Osteoblast (primary cell): ENCODE measurements around the gene BPNT1. TPM values are rescaled to one million over a fixed set of nuclear protein-coding genes. Genes with fewer than 3 reads are reported as not detected.

Source experiments
- DNase-seq: peaks from one replicate; pipeline ENCODE4 v3.0.0; 2011; ENCODE audit warnings: low spot score, mixed read lengths; ENCODE audit not compliant: insufficient read length; ENCODE audit errors: missing footprints
- H2AFZ ChIP-seq: 2 replicates; pipeline ENCODE4 v1.6.0; 2011; ENCODE audit warnings: mild to moderate bottlenecking, low read length
- H3K27ac ChIP-seq: 2 replicates; pipeline ENCODE4 v1.5.1; 2011; ENCODE audit warnings: mild to moderate bottlenecking, low read depth, low read length, moderate library complexity
- H3K27me3 ChIP-seq: 2 replicates; pipeline ENCODE4 v1.6.0; 2012; ENCODE audit warnings: mild to moderate bottlenecking, control low read depth, inconsistent platforms, low read length, moderate library complexity; ENCODE audit not compliant: insufficient read depth
- H3K36me3 ChIP-seq: 2 replicates; pipeline ENCODE4 v1.5.1; 2011; ENCODE audit warnings: mild to moderate bottlenecking, low read length, control low read depth, moderate library complexity; ENCODE audit not compliant: insufficient read depth
- H3K4me1 ChIP-seq: 2 replicates; pipeline ENCODE4 v1.5.1; 2011; ENCODE audit warnings: mild to moderate bottlenecking, low read length, control low read depth, moderate library complexity; ENCODE audit not compliant: insufficient read depth
- H3K4me2 ChIP-seq: 2 replicates; pipeline ENCODE4 v1.6.0; 2011; ENCODE audit warnings: mild to moderate bottlenecking, low read length; ENCODE audit not compliant: insufficient read depth
- H3K4me3 ChIP-seq: fragments of 200-600 bp; sonication (generic); 3 replicates; pipeline ENCODE4 v1.5.1; 2012; ENCODE audit warnings: mild to moderate bottlenecking, low read length, inconsistent platforms; ENCODE audit not compliant: insufficient read depth
- H3K79me2 ChIP-seq: 2 replicates; pipeline ENCODE4 v1.6.0; 2012; ENCODE audit warnings: mild to moderate bottlenecking, low read length, control low read depth, inconsistent platforms; ENCODE audit not compliant: insufficient read depth
- H3K9me3 ChIP-seq: 2 replicates; pipeline ENCODE4 v1.5.1; 2011; ENCODE audit warnings: low read depth, low read length, control low read depth
- H4K20me1 ChIP-seq: 2 replicates; pipeline ENCODE4 v1.6.0; 2012; ENCODE audit warnings: mild to moderate bottlenecking, low read length, control low read depth; ENCODE audit not compliant: insufficient read depth
- CTCF ChIP-seq: IDR thresholded peaks from 2 replicates; pipeline ENCODE4 v1.5.1; 2011; ENCODE audit warnings: mild to moderate bottlenecking, low read depth, low read length, moderate library complexity; ENCODE audit errors: extremely low read depth
- total RNA-seq: library from RNA; depleted of rRNA; stranded (reverse); fragments of >200 nt; gene quantifications from 2 replicates; pipeline ENCODE4 v1.2.3, GENCODE V29; 2012

The BPNT1 gene
- total RNA-seq, 1 donor: 18.1 TPM

DNA sequence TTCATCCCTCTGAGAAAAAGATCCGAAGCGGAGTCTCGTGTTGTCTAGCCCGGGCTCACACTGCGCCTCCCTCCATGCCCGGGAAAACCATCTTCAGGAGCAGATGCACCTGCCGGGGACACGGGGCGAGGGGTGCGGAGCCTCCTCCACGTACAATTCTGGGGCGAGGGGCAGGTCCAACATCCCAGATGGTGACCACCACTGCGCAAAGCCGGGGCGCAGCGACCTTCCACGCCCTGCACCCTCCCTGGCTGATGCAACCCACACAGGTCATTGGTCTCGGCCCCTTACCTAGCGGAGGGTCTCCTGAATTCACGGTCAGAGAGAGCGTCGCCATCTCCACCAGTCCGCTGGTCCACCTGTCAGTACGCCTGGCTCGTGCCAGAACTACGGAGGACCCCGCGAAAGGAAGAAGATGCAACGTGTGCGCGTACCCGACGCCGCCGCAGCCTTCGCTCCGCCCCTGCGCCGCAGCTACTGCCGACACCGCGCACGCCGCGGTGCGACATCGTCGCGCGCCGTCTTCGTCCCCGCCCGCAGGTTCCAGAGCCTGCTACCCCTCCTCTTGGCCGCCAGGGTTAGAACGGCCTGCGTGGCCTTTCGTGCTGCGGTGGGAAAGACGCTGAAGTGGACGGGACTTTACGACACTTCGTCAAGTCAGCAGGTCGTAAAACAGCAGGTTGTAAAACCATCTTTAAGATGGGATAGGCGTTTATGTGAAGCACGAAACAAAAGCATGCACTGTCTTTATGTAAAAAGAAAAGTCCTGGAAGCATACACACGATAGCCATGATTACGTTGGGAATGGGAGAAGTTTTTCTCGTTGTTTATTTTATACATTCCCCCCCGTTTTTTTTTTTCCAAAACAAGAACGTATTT is 43.3 kb downstream of the BPNT1 start, which contains the start of gene EPRS1:
Gene EPRS1 (minus strand): TSS at position 454 of the 879 bp plus-strand sequence. CDS start 117 bp downstream, at position 337.
- peaks cover 4% of the 10 kb centered on the region for H3K36me3 ChIP-seq
- peak within 1 kb of the TSS; percentile 93 for H3K27ac ChIP-seq
- TF ChIP-seq CTCF: peak; percentile 56
- H3K4me3 ChIP-seq: peak within 1 kb of the TSS; percentile 100
- peak within 1 kb of the TSS; percentile 85 for H3K4me2 ChIP-seq
- peak; percentile 96 for DNase-seq
- no peaks in the 10 kb centered on the region for H3K27me3 ChIP-seq
- H3K4me1 ChIP-seq: peaks cover 16% of the 10 kb centered on the region
- H3K79me2 ChIP-seq: peaks cover 60% of the 10 kb centered on the region
- no peaks in the 10 kb centered on the region for H3K9me3 ChIP-seq
- peak within 1 kb of the TSS; percentile 100 for H2AFZ ChIP-seq
- peaks cover 16% of the 10 kb centered on the region for H4K20me1 ChIP-seq

GRCh38 chr1:220045356-220046051 is 44.1 kb downstream of the BPNT1 start:
- Histone ChIP-seq H3K9me3 (no peaks in the 10 kb centered on the region), H4K20me1 (peaks cover 16% of the 10 kb centered on the region), H3K79me2 (peaks cover 67% of the 10 kb centered on the region), H3K4me1 (peaks cover 16% of the 10 kb centered on the region), H3K36me3 (peaks cover 4% of the 10 kb centered on the region), H3K27me3 (no peaks in the 10 kb centered on the region), H3K27ac (peak overlapping the region; percentile 93), H3K4me3 (peak overlapping the region; percentile 100), H2AFZ (peak overlapping the region; percentile 100), H3K4me2 (peak overlapping the region; percentile 85)
- DNase-seq: no peak
- TF ChIP-seq CTCF: no peak

GRCh38 chr1:220044678-220045355 is 44.8 kb downstream of the BPNT1 start:
- peak overlapping the region; percentile 85 for H3K4me2 ChIP-seq
- H2AFZ ChIP-seq: no peak overlapping the region
- peaks cover 16% of the 10 kb centered on the region for H3K4me1 ChIP-seq
- no peaks in the 10 kb centered on the region for H3K9me3 ChIP-seq
- peaks cover 73% of the 10 kb centered on the region for H3K79me2 ChIP-seq
- no peaks in the 10 kb centered on the region for H3K27me3 ChIP-seq
- peak overlapping the region; percentile 100 for H3K4me3 ChIP-seq
- no peak for TF ChIP-seq CTCF
- H3K27ac ChIP-seq: peak overlapping the region; percentile 93
- H4K20me1 ChIP-seq: peaks cover 21% of the 10 kb centered on the region
- DNase-seq: no peak
- peaks cover 5% of the 10 kb centered on the region for H3K36me3 ChIP-seq
